K562 (cell line): ENCODE results near the gene SLC20A1. TPM values are rescaled to one million over a fixed set of nuclear protein-coding genes. Genes with fewer than 3 reads are reported as not detected.

ENCODE experiments used
- ARID3B ChIP-seq: fragments of 250-450 bp; sonication (Bioruptor Pico); IDR thresholded peaks from 2 replicates; pipeline ENCODE4 v1.4.0; 2020; ENCODE audit warnings: borderline replicate concordance
- BHLHE40 ChIP-seq: IDR thresholded peaks from 2 replicates; pipeline ENCODE4 v1.6.1; 2011; ENCODE audit warnings: low read length, improper control_type of control experiment
- EP400 ChIP-seq: fragments of 450-650 bp; IDR thresholded peaks from 2 replicates; pipeline ENCODE4 v1.6.1; 2017; ENCODE audit warnings: antibody characterized with exemption, mild to moderate bottlenecking, moderate library complexity
- FOXO4 ChIP-seq: fragments of 450-650 bp; formaldehyde crosslinking; IDR thresholded peaks from 2 replicates; pipeline ENCODE4 v1.4.0; 2020; ENCODE audit warnings: mild to moderate bottlenecking, moderate library complexity
- ILK ChIP-seq: fragments of 450-650 bp; IDR thresholded peaks from 2 replicates; pipeline ENCODE4 v1.6.1; 2016; ENCODE audit warnings: missing genetic modification characterization, low read depth, mild to moderate bottlenecking, missing compliant biosample characterization, moderate library complexity, borderline replicate concordance
- MLLT1 ChIP-seq, 2 experiments: fragments of 450-650 bp; IDR thresholded peaks; 2 replicates each; pipeline ENCODE4 v1.6.1; 2016
- PATZ1 ChIP-seq: fragments of 250-450 bp; sonication (Bioruptor Pico); IDR thresholded peaks from 2 replicates; pipeline ENCODE4 v1.5.0; 2020; ENCODE audit warnings: mild to moderate bottlenecking, borderline replicate concordance
- SMARCE1 ChIP-seq: fragments of 450-650 bp; IDR thresholded peaks from 2 replicates; pipeline ENCODE4 v1.7.1; 2016; ENCODE audit warnings: mild to moderate bottlenecking
- TCF15 ChIP-seq: fragments of 250-450 bp; sonication (Bioruptor Pico); IDR thresholded peaks from 2 replicates; pipeline ENCODE4 v1.8.0; 2022; ENCODE audit warnings: moderate library complexity, mild to moderate bottlenecking, inconsistent platforms
- THAP7 ChIP-seq: fragments of 250-450 bp; sonication (Bioruptor Pico); IDR thresholded peaks from 2 replicates; pipeline ENCODE4 v1.5.0; 2021
- UBTF ChIP-seq, 2 experiments: IDR thresholded peaks; 2 replicates each; pipeline ENCODE4 v1.6.1; 2012; ENCODE audit warnings: improper control_type of control experiment in 2 of 2, low read depth in 2 of 2, low read length in 2 of 2, borderline replicate concordance in 1 of 2
- XRCC5 ChIP-seq: fragments of 200-400 bp; formaldehyde crosslinking; IDR thresholded peaks from 2 replicates; pipeline ENCODE4 v1.6.1; 2017; ENCODE audit warnings: low read depth, mild to moderate bottlenecking, low read length
- YY1 ChIP-seq, 3 experiments: IDR thresholded peaks; 2 replicates each; pipeline ENCODE4 v1.6.1; 2011; ENCODE audit warnings: low read length in 2 of 3, mild to moderate bottlenecking in 2 of 3, moderate library complexity in 2 of 3, borderline replicate concordance in 1 of 3, control low read depth in 1 of 3, low read depth in 1 of 3; ENCODE audit not compliant: insufficient read depth in 3 of 3, insufficient replicate concordance in 2 of 3, control insufficient read depth in 1 of 3, insufficient read length in 1 of 3; ENCODE audit errors: extremely low read depth in 1 of 3
- ZKSCAN1 ChIP-seq: fragments of 150-350 bp; IDR thresholded peaks from 2 replicates; pipeline ENCODE4 v1.6.1; 2016; ENCODE audit warnings: low read depth, low read length
- polyA plus RNA-seq, 8 experiments: library from polyadenylated mRNA; depleted of rRNA in 4 of 8; stranded (reverse) in 5 of 8; unstranded in 3 of 8; fragments of >200 nt; fragmentation: Nextera tagmentation in 2 of 8; fragmentation: Illumina TruSeq in 1 of 8; extraction: Ambion mirVana in 2 of 8; extraction: Trizol in 1 of 8; gene quantifications; 2 replicates each; pipeline versions ENCODE4 v1.2.1 to v1.2.3, GENCODE V29; 2011 to 2014; ENCODE audit warnings: inconsistent platforms in 1 of 8, missing spikeins in 1 of 8
- total RNA-seq, 7 experiments: library from RNA; depleted of rRNA in 6 of 7; stranded (reverse); fragments of >200 nt in 6 of 7; fragmentation: Illumina TruSeq in 2 of 7; extraction: Trizol in 2 of 7; gene quantifications; 2 replicates each; pipeline versions ENCODE4 v1.2.1 to v1.2.3, GENCODE V29; 2011 to 2021; ENCODE audit warnings: low replicate concordance in 1 of 7

Gene SLC20A1
- total and polyA plus RNA-seq, 9 of the 15 experiments (the other 6 are each of a cell fraction or from before 2014, with no cell fraction given) = 53.8 to 150 (median 74.7) TPM

GRCh38 chr2:112644933-112645309 is 818 bp upstream of the SLC20A1 start (continued):
- TF ChIP-seq UBTF (IDR thresholded peaks at IDR 0.05; ENCODE audit: borderline replicate concordance in 1 of 2, low read depth in 2 of 2, low read length in 2 of 2) (no peak), MLLT1 (IDR thresholded peaks at IDR 0.05) (no peak), PATZ1 (CRISPR knock-in tag) (0 out of 2 replicates have a peak, but pooled peaks have one; percentile 51), TCF15 (CRISPR knock-in tag) (no peak), ILK (tag) (no peak), XRCC5 (no peak), BHLHE40 (peak; percentile 48), EP400 (no peak), SMARCE1 (no peak), YY1 (IDR thresholded peaks at IDR 0.05; ENCODE audit: borderline replicate concordance in 1 of 3, control insufficient read depth in 1 of 3, extremely low read depth in 1 of 3, insufficient read depth in 3 of 3, insufficient read length in 1 of 3, insufficient replicate concordance in 2 of 3, low read depth in 1 of 3, low read length in 2 of 3) (peak in 1 of 3 experiments; percentile 37), THAP7 (CRISPR knock-in tag) (no peak), ZKSCAN1 (no peak; the same call in 1 of the 2 replicates), ARID3B (CRISPR knock-in tag) (no peak), FOXO4 (no peak)
